ENCODE results near the gene ARHGEF4. TPM values are rescaled to one million over a fixed set of nuclear protein-coding genes. Genes with fewer than 3 reads are reported as not detected.

ARHGEF4 gene
- total RNA-seq, 4 donors from 2014 or later, result 23.7 to 51.5 (median 37.1) TPM

DNA sequence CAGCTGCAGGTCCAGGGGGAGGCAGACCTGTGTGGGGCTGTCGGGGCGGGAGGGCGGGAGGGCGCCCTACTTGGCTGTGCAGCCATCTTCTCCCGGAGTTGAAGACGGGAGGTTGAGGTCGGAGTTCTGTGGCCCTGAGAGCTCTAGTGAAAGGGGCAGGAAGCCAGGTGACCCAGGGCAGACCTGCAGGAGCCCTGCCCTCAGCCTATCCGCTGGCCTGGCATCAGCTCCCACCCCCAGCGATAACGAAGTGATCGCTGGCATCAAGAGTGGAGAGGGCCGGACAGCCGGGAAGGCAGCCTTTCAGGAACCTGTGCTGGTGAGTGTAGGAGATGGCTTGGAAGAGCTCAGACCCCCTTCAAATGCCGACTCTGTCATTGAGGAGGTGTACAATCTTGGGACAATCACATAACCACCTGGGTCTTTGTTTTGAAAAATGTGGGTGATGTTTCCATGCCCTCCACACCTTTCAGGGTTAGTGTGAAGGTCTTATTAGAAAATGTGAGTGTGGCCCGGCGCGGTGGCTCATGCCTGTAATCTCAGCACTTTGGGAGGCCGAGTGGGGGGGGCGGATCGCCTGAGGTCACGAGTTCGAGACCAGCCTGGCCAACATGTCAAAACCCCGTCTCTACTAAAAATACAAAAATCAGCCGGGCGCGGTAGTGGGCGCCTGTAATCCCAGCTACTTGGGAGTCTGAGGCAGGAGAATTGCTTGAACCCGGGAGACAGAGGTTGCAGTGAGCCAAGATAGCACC is 1.3 kb downstream of the ARHGEF4 start:
- no peak overlapping the region for H3K4me3 ChIP-seq
- no peak for TF ChIP-seq POLR2A (IDR thresholded peaks at IDR 0.05; ENCODE audit: low read depth)
- TF ChIP-seq EP300 (IDR thresholded peaks at IDR 0.05), result no peak
- TF ChIP-seq POLR2AphosphoS5 (IDR thresholded peaks at IDR 0.05), result no peak
- TF ChIP-seq, protein P1, sequence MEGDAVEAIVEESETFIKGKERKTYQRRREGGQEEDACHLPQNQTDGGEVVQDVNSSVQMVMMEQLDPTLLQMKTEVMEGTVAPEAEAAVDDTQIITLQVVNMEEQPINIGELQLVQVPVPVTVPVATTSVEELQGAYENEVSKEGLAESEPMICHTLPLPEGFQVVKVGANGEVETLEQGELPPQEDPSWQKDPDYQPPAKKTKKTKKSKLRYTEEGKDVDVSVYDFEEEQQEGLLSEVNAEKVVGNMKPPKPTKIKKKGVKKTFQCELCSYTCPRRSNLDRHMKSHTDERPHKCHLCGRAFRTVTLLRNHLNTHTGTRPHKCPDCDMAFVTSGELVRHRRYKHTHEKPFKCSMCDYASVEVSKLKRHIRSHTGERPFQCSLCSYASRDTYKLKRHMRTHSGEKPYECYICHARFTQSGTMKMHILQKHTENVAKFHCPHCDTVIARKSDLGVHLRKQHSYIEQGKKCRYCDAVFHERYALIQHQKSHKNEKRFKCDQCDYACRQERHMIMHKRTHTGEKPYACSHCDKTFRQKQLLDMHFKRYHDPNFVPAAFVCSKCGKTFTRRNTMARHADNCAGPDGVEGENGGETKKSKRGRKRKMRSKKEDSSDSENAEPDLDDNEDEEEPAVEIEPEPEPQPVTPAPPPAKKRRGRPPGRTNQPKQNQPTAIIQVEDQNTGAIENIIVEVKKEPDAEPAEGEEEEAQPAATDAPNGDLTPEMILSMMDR (IDR thresholded peaks at IDR 0.05), result no peak
- intact Hi-C loops (cut with DNase I), result no loop called here
- peaks cover 0 to 80% (median 16%) of the 10 kb centered on the region in 4 donors for H3K27me3 ChIP-seq
- H3K27ac ChIP-seq (replicated peaks in 1 of 4), result no peak overlapping the region
- no peaks in the 10 kb centered on the region for H3K36me3 ChIP-seq
- no peak for DNase-seq (ENCODE audit: extremely low spot score)
- peaks cover 0 to 14% (median 11%) of the 10 kb centered on the region in 4 donors for H3K4me1 ChIP-seq
- no peaks in the 10 kb centered on the region for H3K9me3 ChIP-seq
- 80% methylated on average over 21 of the region's 28 CpGs for WGBS

DNA sequence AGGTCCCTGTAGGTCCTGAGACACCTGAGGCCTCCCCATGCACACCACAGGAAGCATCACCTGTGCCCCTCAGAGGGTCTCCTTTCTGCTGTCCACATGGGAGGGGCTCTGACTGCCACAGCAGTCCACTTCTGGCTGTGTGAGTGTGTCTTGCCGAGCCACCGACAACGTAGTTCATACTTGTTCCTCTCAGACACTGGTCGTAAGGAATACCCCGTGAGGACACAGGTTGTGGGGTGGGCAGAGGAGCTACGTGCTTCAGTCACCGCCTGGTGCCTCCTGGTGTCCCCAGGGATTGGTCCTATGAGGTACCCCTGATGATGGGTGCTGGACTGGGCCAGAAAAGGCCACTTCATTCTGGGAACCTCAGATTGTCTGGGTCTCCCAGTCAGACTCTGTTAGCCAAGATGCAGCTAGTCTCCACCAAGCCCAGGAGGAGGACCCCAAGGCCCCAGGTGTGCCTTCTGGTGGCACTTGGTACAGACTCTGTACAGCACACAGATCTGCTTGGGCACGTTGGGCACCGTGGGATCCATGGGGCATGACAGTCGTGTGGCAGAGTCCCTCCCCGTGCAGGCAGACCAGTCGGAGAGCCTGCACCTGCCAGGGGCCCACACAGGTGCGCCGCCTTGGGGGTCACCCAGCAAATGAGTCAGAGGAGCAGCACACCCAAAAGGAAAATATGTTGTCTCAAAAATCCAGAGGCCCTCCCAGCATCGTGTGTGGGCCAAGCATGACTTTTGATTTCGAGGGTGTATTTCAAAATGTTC is 2.5 kb downstream of the ARHGEF4 start:
- Histone ChIP-seq H3K27me3 (peaks cover 0 to 86% (median 16%) of the 10 kb centered on the region in 4 donors), H3K9me3 (no peaks in the 10 kb centered on the region), H3K4me1 (peaks cover 0 to 14% (median 11%) of the 10 kb centered on the region in 4 donors), H3K4me3 (no peak overlapping the region), H3K36me3 (no peaks in the 10 kb centered on the region), H3K27ac (replicated peaks in 1 of 4) (no peak overlapping the region)
- DNase-seq (ENCODE audit: extremely low spot score), result no peak
- intact Hi-C loops (cut with DNase I), result no loop called here
- TF ChIP-seq POLR2A (IDR thresholded peaks at IDR 0.05; ENCODE audit: low read depth) (no peak), POLR2AphosphoS5 (IDR thresholded peaks at IDR 0.05) (no peak), EP300 (IDR thresholded peaks at IDR 0.05) (no peak)
- TF ChIP-seq, protein P1 (IDR thresholded peaks at IDR 0.05), result no peak
- 89% methylated on average over 6 of the region's 16 CpGs for WGBS

DNA sequence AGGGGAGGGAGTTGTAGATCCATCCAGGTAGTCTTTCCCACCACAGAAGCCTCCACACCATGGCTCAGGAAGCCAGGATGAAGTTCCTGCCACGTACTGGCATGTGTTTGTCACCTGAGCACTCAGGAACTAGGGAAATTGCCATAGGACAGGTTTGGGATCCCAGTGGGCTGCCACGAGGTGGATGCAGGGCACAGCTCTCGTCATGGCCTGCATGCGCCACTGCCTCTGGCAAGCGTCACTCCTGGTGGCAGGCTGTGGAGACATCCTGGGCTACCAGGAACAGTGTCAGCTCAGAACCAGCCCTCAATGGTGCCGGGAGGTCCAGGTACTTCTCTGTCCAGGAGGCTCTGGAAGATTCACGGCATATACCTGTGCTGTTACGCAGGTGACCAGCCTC is 3.8 kb downstream of the ARHGEF4 start:
- intact Hi-C loops (cut with DNase I), result no loop called here
- Histone ChIP-seq H3K27ac (replicated peaks in 1 of 4) (no peak overlapping the region), H3K4me1 (peaks cover 0 to 14% (median 11%) of the 10 kb centered on the region in 4 donors), H3K27me3 (peaks cover 0 to 75% (median 16%) of the 10 kb centered on the region in 4 donors), H3K4me3 (no peak overlapping the region), H3K9me3 (no peaks in the 10 kb centered on the region), H3K36me3 (no peaks in the 10 kb centered on the region)
- DNase-seq (ENCODE audit: extremely low spot score), result no peak
- no peak for TF ChIP-seq POLR2AphosphoS5 (IDR thresholded peaks at IDR 0.05)
- no peak for TF ChIP-seq POLR2A (IDR thresholded peaks at IDR 0.05; ENCODE audit: low read depth)
- TF ChIP-seq EP300 (IDR thresholded peaks at IDR 0.05), result no peak
- TF ChIP-seq, protein P1 (IDR thresholded peaks at IDR 0.05), result no peak
- 92% methylated on average over 8 of the region's 8 CpGs for WGBS

DNA sequence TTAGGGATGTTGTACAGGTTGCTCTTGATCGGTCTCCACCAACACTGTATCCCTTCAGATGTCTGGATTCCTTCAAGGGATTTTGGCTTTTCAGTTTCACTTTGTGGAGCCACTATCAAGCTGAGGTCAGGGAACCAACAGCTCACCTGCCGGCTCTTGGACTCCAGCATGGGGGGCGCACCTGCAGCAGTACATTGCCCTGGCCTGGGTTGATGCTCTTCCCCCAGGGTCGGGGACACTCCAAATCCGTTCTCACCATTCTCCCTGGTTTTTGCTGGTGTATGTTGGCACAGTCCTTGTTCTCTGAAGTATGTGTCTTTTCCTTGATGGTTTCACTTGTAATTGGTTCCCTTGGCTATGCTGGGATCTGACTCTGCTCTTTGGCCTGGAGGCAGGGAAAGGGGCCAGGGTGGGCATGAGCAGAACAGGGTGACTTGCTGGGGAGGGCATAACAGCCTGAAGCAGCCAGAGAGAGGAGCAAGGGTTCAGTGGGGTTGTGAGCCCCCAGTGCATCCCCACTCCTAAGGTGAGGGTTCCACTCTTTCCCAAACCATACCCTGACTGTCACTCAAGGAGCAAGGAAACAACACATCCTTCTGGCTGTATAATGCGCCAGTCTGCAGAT is 5.1 kb downstream of the ARHGEF4 start:
- peaks cover 0 to 62% (median 12%) of the 10 kb centered on the region in 4 donors for H3K27me3 ChIP-seq

More for the DNA sequence above, 5.1 kb downstream of the ARHGEF4 start:
- Histone ChIP-seq H3K4me3 (no peak overlapping the region), H3K27ac (replicated peaks in 1 of 4) (no peak overlapping the region), H3K4me1 (peaks cover 0 to 8% (median 6%) of the 10 kb centered on the region in 4 donors), H3K36me3 (no peaks in the 10 kb centered on the region), H3K9me3 (no peaks in the 10 kb centered on the region)
- TF ChIP-seq POLR2AphosphoS5 (IDR thresholded peaks at IDR 0.05) (no peak), EP300 (IDR thresholded peaks at IDR 0.05) (no peak), POLR2A (IDR thresholded peaks at IDR 0.05; ENCODE audit: low read depth) (no peak)
- TF ChIP-seq, protein P1 (IDR thresholded peaks at IDR 0.05), result no peak
- DNase-seq (ENCODE audit: extremely low spot score), result no peak
- WGBS, result 95% methylated on average over 6 of the region's 6 CpGs
- intact Hi-C loops (cut with DNase I), result no loop called here
